HG03442 (cell line): ENCODE results near the gene PRDX5.

Experiments
- ATAC-seq: cut with Tn5 transposase; IDR thresholded peaks from one replicate; pipeline ENCODE4 v1.9.1; 2021; ENCODE audit warnings: mild to moderate bottlenecking, moderate library complexity; ENCODE audit not compliant: unreplicated experiment

Gene PRDX5

GRCh38 chr11:64289002-64289564, 28.8 kb upstream of the PRDX5 start:
- ATAC-seq: no peak

DNA sequence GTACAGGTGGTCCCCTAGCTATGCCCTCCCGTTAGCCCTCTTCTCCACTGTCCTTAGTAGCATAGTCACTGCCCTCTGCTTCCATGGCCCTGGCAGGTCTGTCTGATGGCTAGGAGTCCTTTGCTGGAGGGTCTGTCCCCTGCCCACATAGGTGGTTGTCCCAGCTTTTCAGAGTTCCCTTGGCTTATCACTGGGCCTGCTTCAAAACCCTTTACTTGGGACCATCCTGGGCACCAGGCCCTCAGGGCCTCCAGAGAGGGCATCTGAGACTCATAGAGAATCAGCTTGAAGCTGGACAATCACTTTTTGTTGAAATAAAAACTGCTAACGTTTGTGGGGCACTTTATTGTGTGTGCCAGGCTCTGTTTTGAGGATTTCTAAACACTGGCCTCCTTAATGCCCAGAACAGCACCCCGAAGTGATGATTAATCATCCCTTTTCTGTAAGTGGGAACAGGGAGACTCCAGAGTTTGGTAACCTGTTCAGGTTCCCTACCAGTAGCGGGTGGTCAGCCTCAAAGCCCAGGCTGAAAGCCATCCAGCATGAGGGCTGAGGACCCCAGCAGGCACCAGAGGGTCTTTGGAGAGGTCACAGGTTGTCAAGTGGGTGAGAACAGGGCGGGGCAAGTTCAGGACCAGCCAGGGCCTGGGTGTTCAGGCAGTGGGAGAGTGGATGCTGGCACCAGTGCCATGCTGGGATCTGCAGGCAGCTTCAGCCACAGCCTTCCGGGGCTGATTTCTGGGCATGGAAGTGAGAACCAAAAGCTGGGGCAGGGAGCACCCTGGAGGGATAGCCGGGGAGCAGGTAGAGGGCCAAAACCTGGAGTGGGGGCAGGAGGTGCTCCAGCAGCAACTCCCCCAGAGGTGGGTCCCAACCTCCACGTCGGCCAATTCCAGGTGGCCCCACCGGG, 27.3 kb upstream of the PRDX5 start:
- ATAC-seq: no peak

DNA sequence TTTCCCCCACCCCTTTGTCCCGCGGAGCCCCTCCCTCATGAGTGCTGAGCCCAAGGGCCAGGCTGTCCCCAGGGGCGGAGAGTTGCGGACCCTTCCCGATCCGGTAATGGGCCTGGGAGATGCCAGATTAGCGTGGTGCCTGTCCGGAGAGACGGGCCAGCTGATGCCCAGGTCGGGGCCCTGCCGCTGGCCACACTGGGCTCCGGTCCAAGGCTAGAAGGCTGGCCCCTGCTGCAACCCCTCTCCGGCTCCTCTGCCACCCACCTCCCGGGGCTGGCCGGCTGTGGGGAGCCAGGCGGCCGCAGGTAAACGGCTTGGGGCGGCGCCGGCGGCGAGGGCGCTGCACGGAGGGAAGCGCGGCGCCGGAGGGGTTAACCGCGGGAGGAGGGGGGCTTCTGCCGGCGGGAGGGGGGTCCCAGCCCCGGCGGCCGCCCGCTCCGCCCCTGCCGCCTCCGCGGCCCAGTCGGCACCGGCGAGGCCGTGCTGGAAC, 26.6 kb upstream of the PRDX5 start, which contains the start of gene KCNK4:
TSS of gene KCNK4 (plus strand) at position 41 of the 490 bp plus-strand sequence. CDS start 1,717 bp downstream, outside the sequence.
- no peak for ATAC-seq

- ATAC-seq: no peak
Observed at GRCh38 chr11:64291752-64292459, 26.0 kb upstream of the PRDX5 start.

DNA sequence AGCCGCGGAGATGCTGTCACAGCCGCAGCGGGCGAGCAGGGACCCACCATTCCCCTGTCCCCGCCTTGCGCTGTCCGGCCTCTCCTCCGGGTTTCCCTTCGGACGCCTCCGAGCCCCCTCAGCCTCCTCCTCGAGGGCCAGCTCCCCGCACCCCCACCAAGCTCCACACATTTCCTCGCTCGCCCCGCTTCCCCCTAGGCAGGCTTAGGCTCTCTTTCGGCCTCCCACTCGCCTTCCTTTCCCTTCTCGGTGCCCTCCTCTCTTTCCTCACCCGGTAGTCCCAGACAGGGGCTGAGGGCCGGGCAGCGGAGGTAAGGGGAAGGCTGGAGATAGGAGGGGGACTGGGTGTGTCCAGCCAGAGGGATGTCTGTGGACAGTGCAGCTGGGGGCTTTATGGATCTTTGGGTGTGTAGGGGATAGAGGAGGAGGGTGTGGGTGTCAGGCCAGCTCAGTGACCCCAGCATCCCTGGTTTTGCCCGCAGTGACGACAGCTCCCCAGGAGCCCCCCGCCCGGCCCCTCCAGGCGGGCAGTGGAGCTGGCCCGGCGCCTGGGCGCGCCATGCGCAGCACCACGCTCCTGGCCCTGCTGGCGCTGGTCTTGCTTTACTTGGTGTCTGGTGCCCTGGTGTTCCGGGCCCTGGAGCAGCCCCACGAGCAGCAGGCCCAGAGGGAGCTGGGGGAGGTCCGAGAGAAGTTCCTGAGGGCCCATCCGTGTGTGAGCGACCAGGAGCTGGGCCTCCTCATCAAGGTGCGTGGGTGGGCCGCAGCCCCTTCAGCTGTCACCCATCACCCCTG, 25.3 kb upstream of the PRDX5 start:
- no peak for ATAC-seq

DNA sequence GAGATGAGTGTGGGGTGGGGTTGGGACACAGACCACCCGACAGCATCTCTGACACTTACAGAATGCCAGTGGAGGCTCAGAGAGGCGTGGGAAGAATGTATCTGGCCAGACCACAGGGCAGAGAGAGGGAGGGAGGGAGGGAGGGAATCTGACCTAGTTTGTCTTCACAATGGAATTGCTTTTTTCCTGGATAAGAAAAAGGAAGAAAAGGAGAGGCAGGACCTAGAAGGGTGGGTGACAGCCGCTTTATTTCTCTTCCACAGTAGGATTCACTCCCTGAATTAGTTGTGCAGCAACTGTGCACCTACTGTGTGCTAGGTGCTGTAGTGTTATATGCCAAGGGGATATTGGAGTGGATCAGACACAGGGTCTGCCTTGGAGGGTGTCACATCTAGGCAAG, 23.1 kb upstream of the PRDX5 start:
- no peak for ATAC-seq

DNA sequence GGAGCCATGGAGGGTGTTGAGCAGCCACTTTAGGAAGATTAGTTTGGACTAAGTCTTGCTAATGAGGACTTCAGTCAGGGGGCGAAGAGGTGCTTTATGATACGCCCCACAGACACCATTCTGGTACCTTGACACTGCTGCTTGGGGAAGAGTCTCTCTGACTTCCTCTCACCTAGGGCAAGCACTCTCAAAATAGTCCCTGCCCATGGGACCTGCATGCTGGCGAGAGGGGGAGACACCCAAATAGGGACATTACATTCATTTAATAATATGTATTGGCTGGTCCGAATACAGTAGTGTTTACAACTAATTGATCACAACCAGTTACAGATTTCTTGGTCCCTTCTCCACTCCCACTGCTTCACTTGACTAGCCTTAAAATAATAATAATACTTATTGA, 22.2 kb upstream of the PRDX5 start:
- no peak for ATAC-seq

DNA sequence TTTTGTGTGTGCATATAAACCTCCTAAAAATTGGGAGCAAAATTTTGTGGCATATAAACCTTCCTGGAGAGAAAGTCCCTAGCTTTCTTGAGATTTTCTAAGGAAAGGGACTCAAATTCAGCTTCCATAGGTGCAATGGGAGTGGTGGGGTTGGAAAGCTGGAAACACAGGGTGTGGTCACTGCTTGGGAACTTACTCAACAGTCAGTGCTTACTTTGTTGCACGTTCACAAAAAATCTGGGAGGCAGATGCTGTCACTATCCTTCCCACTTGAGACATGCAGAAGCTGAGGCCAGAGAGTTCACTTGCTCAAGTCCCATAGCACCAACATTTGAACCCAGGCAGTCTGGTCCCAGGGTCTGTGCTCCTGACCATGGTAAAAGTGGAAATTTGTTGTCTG, 21.7 kb upstream of the PRDX5 start:
- ATAC-seq: no peak

DNA sequence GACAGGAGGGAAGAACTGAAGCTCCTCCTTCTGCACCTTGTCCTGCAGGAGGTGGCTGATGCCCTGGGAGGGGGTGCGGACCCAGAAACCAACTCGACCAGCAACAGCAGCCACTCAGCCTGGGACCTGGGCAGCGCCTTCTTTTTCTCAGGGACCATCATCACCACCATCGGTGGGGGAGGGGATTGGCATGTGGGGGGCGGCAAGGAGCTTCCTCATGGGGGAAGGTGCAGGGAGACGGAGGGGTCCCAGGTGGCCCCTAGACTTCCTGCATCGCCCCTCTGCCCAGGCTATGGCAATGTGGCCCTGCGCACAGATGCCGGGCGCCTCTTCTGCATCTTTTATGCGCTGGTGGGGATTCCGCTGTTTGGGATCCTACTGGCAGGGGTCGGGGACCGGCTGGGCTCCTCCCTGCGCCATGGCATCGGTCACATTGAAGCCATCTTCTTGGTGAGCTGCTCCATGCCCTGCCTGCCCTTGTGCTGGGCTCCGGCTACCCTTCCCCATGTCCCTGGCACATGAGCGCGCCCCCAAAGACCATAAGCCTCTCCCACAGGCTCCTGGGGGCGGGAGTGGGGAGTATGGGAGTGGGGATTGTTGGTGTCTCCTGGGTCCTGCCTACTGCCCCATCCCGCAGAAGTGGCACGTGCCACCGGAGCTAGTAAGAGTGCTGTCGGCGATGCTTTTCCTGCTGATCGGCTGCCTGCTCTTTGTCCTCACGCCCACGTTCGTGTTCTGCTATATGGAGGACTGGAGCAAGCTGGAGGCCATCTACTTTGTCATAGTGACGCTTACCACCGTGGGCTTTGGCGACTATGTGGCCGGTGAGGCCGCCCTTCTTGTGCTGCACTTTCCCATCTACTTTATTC, 20.9 kb upstream of the PRDX5 start:
- no peak for ATAC-seq

- ATAC-seq: no peak
Observed at GRCh38 chr11:64297699-64298358, 20.1 kb upstream of the PRDX5 start.

DNA sequence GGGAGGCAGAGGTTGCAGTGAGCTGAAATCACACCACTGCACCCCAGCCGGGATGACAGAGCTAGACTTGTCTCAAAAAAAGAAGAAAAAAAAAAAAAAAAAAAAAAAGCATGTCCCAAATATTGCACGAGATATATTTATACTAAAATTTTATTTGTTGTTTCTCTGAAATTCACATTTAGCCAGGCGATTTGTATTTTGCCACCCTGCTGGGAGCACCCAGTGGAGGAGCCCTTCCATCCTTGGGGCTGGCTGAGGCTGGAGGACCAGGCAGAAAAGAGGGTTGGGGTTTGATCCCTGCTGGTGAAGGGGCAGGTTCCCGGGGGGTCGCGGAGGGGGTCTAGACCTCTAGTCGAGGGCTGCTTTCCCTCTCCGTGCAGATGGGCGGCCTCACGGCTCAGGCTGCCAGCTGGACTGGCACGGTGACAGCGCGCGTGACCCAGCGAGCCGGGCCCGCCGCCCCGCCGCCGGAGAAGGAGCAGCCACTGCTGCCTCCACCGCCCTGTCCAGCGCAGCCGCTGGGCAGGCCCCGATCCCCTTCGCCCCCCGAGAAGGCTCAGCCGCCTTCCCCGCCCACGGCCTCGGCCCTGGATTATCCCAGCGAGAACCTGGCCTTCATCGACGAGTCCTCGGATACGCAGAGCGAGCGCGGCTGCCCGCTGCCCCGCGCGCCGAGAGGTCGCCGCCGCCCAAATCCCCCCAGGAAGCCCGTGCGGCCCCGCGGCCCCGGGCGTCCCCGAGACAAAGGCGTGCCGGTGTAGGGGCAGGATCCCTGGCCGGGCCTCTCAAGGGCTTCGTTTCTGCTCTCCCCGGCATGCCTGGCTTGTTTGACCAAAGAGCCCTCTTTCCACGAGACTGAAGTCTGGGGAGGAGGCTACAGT, 18.7 kb upstream of the PRDX5 start:
- ATAC-seq: no peak

GRCh38 chr11:64299847-64300648, 17.9 kb upstream of the PRDX5 start, which contains the start of gene CATSPERZ:
Gene CATSPERZ (plus strand): TSS chr11:64300358. CDS start chr11:64300411, 53 bp downstream.
- ATAC-seq: no peak

GRCh38 chr11:64303109-64304031, 14.6 kb upstream of the PRDX5 start:
- no peak for ATAC-seq

- ATAC-seq: no peak
Observed at GRCh38 chr11:64304032-64304315, 13.9 kb upstream of the PRDX5 start.

DNA sequence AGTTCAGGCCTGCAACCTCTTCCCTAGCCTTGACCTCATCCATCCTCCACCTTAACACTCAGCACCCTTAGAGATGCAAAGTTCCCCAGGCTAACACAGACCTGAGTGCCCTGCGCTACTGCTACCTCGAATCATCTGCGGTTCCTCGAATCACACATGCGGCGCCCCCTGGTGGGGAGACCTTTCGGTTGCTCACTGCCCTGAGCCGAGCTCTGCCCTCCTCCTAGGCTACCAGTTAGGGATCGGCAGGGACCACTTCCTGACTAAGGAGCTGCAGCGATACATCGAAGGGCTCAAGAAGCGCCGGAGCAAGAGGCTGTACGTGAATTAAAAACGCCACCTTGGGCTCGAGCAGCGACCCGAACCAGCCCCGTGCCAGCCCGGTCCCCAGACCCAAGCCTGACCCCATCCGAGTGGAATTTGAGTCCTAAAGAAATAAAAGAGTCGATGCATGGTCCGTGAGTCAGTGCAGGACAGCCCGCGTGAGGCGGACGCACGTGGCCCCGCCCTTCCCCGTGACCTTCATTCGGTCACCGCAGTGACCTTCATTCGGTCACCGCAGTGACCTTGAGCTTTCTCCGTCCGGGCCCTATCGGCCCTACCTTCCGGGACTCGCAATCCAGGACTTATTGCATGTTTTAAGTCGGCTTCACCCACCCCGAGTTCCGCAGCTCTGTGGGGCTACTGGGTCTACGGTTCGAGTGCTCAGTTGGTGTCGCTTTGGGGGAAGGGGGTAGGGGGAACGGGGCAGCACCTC, 13.4 kb upstream of the PRDX5 start:
- ATAC-seq: peak; percentile 24
